Activated CD4-positive, alpha-beta T cell treated with anti-CD3 and anti-CD28 coated beads, Interleukin-2, amount 50 U/mL, for 16 hours (primary cell): ENCODE measurements around the gene CYTH1.
A peak's percentile ranks its signal among the peaks of the same experiment; 100 is the strongest.

Experiments
- DNase-seq: peaks from one replicate; pipeline ENCODE4 v3.0.0-alpha.2; 2020

CYTH1 gene

DNA sequence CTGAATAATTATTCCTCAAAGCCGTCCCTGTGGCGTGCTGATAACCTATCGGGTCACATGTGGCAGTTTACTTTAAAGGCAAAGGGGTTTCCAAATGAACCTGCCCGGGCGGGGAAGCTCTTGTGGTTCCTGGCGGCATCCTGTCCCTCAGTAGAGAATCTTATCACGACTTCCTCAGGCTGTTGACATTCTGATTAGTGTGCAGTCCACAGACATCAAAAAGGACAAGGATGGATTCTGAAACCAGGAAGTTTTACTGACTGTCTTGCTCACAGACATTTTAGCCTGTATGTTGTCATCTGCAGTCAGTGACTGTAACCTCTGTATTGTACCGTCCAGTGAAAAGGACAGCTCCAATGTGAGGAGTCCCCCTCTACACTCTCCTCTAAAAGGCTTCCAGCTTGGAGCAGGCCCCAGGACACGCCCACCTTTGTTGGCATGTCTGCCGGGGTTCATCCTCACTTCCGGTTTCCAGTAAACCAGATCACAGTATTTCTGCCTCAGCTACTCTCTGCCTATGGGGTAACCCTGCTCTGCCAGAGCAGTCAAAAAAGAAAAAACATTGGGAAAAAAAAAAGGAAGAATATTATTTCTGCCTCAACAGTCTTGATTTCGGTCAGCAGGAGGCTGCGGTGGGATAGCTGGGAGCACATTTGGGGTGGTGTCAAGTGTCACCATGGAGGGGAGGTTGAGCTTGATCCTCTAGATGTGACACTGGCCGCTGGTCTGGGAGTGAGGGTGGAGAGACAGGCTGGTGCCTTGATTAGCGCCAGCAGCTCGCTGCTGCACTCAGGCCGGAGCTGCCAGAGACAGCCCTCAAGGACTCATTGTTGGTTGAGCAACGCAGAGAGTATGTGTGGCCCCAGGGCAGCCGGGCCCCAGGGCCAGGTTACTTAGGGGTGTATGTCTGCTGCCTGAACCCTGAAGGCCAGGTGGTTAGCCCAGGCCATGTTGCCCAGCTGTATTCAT lies 115.8 kb downstream of the CYTH1 start:
- peak; percentile 76 for DNase-seq

DNA sequence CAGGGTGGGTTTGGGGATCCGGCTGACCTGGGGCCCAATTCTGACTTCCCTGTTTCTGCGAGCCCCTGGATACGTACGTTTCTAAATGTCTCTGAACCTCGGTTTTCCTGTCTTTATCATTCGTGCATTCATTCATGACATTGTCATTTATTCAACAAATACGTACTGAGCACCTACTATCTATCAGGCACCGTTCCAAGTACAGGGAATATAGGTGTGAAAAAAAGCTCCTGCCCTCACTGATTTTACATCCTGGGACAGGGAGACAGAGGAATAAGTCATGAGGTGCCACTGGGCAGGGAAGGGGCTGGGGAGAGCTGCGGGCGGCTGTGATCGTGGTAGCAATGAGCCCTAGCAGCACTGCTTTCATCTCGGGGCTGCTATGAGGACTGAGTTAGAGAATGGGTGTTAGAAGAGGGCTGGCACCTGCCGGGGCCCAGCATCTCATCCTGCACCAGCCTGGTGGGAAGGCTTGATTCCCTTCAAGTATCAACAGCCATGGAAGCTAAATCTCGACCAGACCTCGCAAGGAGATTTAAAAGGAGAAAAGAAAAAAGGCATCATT lies 116.6 kb downstream of the CYTH1 start:
- DNase-seq: no peak

DNA sequence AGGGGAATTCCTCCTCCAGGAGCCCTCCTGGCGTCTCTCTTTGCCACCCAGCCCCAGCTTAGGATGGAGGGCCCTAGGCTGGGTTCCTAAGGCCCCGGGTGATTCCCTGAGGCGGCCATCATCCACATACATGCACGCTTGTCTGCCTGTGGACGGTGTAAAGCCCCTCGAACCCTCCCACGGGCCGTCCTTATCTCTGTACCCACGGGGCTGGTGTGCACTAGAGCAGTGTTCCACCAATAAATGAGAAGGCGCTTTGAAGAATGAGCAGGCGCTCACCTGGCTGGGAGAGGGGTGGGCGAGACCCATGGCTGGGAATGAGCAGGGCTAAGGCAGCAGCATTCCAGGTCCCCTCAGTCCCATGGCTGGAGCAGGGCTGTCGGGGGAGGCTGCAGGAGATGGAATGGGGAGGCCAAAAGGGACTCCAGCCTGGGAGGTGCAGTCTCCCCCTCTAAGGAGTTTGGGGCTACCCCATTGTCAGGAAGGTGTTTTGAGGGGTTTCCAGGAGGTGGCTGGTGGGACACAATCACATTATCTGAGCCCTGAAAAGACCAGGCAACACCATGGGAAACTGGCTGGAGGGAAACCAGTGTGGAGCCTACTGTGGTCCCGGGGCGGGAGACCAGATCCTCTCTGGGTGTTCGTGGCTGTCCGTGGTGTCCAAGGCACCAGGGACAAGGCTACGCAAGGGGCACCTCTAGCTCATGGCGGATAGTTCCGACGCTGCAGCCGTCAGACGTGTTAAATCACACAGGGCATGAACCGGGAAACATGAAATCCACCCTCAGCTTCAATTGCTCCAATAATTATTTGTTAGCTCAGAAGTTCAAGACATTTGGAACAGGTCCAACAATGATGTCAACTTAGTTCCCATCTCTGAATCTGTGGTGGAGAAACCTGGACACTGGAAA lies 117.3 kb downstream of the CYTH1 start:
- DNase-seq: no peak

DNA sequence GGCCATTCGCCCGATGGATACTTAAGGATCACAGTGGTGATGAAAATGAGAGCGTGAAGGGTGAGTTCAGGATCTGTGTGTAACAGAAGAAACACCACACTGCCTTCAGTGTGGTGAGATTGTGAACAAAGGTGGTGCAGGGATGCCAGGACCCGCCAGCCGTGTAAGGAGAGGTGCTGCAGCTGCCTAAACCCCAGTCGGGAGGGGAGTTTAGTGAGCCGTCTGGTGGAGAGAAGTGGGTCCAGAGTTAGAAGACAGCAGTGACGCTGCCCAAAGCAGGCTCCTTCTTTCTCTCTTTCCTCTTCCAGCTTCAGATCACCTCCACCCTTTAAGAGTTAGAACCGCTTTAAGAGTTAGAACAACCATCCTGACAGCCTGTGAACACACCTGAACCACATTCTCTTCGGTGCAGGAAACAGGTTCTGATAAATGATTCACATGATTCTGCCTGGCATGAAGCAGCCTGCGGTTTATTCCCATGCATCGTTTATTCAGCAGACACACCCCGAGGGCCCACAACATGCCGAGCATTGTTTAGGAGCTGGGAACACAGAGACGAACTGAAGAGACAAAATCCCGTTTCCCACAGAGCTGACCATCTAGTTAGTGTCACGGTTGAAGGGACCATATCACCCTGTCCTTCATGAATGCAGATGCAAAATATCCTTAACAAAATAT lies 120.8 kb downstream of the CYTH1 start:
- DNase-seq: no peak

DNA sequence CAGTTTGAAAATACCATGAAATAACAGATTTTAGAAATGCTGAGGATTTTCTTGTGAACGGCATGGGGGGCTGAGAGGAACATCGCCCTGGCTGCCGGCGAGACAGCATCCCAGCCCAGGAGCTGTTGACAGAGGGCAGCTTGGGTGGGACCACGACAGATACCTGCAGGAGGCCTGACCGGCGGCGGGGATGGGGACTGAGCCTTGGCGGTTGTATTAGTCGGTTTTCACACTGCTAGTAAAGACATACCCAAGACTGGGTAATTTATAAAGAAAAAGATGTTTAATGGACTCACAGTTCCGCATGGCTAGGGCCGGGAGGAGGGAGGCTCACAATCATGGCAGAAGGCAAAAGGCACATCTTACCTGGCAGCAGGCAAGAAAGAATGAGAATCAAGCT lies 122.5 kb downstream of the CYTH1 start:
- DNase-seq: no peak

DNA sequence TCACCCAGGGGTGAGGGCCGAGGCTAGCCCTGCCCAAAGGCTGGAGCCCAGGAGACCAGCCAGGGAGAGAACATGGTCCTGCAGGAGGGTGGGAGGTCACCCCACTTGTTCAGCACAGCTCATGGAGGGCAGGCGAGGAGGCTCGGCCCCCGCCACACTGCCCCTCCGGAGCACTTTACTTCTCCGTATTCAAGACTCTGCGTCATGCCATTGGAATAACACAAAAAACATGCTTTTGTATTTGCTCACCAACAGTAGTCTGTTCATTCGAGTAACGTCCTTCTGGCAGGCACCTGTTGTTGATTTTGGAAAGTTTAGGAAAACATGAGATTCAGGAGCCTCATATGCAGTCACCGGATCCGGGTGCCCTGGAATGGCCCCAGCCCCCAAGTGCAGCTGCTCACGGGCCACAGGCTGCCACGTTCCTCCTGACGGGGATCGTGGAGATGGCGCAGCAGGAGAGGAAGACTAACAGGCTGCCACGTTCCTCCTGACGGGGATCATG lies 123.7 kb downstream of the CYTH1 start:
- DNase-seq: no peak

DNA sequence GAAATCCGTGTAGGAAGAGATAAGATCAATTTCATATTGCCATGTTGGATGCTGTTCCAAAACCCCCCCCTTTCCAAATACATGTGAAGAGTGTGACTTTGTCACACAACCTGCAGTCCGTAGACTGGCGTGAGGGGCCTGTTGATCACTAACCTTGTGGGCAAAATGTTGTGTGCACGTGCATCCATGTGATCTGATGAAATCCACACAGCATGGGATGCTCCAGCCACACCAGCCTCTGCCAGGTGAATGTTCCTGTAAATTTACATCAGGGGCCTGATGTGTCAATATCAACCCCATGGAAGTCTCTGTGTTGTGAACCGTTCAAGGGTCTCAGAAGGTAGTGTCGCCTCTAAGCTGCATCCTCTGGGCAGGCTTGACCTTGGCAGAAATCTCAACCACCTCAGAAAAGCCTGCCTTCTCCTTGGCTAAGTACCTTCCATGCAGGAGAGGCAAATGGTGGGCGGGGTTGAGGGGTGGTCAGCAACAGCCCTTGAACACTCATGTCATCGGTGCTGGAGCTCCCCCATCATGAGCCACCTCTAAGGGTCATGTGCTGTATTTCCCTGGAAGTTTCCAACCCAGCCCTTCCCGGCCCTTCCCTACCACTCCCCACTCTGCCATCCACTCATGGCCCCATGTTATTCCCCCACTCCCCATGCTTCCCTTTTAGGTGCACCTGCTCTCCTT lies 126.7 kb downstream of the CYTH1 start:
- DNase-seq: no peak

DNA sequence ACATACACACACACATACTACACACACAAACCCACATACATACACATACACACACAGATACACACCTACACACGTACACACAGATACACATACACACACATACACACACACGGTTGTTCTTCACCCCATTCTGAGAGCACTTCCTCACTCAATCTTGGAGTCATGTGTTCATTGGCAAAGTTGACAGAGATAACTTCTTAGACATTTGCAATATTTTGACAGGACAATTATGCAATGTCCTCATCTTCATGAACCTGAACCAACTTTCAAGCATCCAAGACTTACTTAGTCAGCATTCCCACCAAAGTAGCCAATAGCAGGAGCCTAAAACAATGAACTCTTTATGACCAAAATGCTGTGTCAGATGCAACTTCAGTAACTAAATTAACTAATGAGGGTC lies 127.7 kb downstream of the CYTH1 start:
- DNase-seq: no peak

DNA sequence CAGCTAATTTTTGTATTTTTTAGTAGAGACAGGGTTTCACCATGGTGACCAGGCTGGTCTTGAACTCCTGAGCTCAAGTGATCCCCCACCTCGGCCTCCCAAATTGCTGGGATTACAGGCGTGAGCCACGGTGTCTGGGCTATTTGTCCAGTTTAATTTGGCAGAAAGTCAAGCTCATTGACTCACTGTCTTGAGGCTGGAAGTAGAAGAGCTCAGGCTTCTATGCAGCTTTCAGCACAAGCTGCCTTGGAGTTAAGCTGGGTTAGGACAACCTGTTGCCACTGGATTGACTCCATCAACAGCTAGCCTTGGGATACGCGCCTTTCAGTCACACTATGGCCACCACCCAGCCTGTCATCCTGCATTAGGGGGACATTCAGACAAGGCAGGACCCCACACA lies 128.7 kb downstream of the CYTH1 start:
- no peak for DNase-seq

DNA sequence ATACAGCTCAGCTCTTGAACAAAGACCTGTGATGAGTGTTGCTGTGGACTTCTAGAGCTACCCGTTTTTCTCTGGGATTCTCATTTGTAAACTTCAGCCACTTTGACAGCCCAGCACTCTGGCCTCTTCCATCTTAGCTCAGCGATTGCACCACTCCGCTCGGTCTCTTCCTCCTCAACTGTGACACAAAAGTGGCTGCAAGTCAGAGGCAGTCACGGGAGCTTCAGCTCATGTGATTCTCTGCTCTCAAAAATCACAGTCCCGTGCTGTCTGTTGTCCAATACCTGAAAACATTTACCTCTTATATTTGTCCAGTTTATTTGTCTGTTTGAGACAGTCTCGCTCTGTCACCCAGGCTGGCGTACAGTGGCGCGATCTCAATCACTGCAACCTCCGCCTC lies 129.2 kb downstream of the CYTH1 start:
- DNase-seq: no peak

DNA sequence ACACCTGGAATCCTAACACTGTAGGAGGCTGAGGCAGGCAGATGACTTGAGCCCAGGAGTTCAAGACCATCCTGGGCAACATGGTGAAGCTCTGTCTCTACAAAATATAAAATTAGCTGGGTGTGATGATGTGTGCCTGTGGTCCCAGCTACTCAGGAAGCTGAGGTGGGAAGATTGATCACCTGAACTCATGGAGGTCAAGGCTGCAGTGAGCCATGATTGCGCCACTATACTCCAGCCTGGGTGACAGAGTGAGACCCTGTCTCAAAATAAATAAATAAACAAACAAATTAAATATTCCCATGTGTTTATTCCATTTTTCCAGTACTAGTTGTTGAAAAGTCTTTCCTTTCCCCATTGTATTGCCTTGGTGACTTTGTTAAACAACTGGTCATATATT lies 130.0 kb downstream of the CYTH1 start:
- DNase-seq: no peak

DNA sequence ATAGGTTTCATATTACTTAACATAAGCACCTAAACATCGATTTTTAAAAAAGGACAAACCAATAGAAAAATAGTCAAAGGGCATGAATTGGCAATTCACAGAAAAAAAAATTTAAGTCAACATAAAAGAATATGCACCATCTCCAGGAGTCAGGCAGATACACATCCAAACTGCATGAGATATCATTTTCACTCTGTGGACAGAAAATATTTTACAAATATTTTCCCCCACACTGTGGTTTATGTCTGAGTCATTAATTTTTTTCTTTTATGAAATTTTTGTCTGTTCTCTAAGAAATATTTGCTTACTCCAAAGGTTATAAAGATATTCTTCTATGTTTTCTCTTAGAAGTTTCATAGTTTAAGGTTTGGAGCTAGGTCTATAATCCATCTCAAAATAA lies 130.5 kb downstream of the CYTH1 start:
- no peak for DNase-seq

DNA sequence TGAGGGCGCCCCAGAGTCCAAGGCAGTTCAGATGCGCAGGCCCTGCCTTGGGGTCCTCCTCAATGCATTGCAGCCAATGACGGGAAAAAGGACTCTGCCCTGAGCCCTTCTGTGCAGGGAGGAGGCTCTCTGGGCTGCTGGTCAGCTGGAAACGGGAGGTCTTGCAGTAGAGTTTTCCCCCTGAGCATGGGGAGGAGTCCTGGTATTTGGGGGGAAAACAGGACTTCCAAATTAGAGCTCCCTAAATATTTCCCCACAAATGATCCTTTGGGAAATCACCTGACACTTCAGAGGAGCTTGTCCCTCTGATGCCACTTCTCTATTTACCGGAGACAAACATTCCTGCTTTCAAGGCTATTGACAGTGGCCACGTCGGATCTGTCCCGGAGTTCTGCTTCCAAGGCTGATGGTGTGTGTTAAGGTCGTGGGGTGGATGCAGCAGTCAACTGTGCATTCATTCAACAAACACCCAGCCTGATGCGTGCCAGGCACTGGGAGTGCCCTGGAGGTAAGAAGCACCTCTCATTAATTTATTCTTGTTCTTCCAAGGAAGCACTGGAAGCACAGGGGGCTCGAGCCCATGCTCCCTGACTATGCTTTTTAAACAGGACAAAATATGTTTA lies 131.9 kb downstream of the CYTH1 start:
- DNase-seq: no peak

DNA sequence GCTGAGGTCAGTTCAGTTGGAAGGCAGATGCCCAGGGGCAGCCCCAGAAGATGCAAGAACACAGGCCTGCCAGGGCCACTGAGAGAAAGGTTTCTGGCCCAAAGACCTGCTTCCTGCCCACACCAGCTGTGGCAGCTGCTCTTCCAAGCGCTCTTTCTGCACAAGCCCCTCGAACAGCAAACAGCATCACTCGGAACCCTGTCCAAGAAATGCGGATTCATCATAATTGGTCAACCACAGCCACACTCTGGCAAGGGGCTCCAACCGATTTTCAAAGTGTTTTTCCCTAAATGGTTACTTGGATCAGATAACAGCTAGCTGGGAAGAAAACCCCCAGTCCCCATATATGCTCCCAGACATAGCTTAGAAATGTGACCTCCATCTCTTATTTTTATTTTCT lies 133.8 kb downstream of the CYTH1 start:
- no peak for DNase-seq

DNA sequence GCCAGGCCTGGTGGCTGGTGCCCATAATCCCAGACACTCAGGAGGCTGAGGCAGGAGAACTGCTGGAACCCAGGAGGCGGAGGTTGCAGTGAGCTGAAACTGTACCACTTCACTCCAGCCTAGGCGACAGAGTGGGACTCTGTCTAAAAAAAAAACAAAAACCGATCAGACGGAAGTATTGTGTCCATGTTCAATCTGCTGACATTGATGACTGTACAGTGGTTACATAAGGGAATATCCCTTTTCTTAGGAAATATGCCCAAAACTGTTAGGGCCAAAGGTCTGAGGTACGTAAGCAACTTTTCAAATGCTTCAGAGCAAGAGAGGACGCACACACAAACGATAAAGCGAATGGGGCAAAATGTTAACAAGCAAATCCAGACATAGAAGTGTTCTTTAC lies 135.0 kb downstream of the CYTH1 start:
- DNase-seq: no peak

DNA sequence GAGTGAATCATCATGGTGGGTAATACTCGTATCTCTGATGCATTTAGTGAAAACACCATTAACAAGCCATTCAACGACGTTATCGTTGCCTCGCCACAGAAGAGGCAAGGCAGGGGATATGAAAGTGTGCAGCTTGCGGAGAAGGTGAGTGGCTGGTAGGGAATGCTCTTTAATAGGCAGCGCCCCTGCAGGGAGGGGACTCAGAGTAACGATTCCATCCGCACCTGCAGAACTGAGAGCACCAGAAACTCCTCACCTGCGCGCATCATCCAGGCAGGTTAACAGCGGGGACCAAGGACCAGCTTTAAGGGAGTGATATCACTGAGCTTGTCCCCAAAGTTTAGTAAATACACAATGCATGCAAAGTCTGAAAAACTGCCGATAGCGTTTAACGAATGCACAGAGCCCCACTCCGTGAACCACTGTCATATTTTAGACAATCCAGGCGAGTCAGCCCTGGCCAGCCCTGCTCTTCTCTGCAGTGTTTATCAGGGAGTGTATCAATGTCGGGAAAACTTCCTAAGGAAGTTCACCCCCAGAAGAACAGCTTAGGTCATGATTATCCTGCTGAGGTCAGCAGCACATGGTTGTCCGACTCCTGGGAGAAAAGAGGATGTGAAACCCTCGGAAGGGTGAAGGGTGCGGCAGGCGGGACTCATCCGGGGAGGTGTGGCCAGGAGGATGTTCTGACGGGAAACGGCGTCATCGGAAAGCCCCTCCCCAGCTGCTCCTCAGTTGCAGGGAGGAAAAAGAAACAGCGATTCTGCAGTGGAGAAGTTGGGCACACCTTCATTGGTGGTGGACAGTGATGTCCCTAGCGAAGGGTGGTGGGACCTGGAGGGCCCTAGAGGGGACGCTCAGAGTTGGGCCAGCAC lies 136.4 kb downstream of the CYTH1 start:
- DNase-seq: peak; percentile 56

DNA sequence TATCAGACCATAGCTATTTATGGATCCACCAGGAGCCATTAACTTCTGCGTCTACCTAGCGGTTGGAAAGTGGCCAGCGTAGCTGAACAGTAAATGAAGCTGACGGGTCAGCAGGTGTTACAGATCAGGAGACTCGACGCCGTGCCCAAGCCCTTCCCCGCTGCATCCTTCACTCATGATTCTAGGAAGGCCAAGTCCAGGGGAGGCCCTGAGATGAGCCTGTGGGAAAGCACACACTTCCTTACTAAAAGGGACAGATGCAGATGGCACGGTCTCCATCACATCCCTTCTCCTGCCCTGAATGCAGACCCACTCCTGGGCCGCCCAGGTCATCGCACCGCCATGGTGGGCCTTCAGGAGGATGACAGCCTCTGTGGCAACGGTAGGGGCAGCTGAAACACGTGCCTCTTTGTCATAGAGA lies 137.1 kb downstream of the CYTH1 start:
- DNase-seq: no peak

DNA sequence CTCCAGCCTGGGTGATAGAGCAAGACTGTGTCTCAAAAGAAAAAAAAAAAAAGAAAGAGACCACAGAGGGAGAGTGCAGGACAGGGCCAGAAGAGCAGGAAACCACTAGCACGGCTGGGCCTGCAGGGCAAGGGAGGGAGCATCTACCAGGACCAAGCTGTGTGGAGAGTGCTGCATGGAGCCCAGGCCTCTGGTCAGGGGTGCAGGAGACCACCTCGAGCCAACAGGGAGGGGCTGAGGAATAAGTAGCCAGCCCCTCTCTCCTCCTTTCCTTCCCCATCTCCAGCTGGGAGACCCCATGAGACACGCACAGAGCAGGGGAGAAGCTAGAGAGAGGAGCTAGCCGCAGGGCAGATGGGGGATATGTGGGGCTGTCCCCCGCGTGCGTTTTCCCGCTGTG lies 137.8 kb downstream of the CYTH1 start:
- no peak for DNase-seq

DNA sequence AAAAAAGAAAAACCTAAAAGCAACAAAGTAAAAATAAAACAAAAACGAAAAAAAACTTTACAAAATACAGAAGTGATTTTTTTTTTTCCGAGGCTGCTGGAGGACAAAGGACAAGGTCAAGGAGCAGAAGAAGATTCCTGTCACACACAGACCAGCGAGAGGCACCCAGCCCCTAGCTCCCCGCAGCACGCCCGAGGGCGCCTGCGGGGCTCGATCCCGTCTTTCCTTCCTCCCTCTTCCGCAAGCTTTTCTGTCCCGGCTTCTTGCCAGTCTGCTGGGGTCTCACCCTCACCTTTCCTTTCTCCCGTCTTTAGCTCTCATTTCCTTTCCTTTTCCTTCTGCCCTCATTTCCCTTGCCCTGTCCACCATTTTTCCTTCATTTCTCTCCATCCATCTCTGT lies 138.7 kb downstream of the CYTH1 start:
- DNase-seq: no peak

DNA sequence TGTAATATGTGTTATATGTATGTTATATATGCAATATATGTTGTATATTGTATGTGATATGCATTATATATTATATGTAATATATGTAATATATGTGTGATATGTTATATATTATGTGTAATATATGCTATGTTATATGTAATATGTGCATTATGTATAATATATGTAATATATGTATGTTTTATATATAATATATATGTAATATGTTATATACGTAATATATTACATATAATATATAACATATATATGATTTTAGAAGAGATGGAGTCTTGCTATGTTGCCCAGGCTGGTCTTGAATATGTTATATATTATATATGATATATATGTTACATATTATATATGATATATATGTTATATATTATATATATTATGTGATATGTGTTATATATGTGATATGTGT lies 139.4 kb downstream of the CYTH1 start:
- DNase-seq: no peak

DNA sequence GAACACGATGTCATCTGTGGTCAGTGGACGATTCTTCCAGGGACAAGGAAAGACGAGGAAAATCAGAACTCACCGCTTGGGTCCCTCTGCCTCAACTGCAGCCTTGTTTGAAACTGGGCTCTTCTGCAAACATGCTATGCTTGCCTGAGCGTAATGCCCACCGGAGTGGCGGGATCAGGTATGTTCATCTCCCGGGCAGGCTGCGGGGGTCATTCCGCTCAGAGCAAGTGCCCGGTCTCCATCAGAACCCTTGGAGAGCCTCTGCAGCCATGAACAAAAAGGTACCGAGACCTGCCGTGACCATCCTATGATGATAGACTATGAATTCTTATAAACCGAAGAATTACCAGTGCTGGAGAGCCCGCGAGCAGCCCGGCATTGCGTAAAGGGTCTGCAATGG lies 140.4 kb downstream of the CYTH1 start:
- DNase-seq: no peak
